Kidney (tissue), 14 donors: ENCODE results near the gene GRPEL2. TPM values are rescaled to one million over a fixed set of nuclear protein-coding genes. Genes with fewer than 3 reads are reported as not detected.

Source experiments
- DNase-seq, 5 donors: peaks; one replicate each; pipeline ENCODE4 v3.0.0-alpha.2; 2013 to 2020
- FAIRE-seq: peaks from 2 replicates; lab custom pipeline; 2012; peaks lifted over from hg19 to GRCh38; lab: Jason Lieb, UNC
- H3K27ac ChIP-seq, 2 donors: one replicate each; pipeline ENCODE4 v1.7.0; 2013; ENCODE audit warnings: low read depth in 2 of 2, low read length in 2 of 2, inconsistent platforms in 1 of 2
- H3K27me3 ChIP-seq: one replicate; pipeline ENCODE4 v1.7.1; 2013; ENCODE audit warnings: low read length, inconsistent platforms; ENCODE audit not compliant: control insufficient read depth, insufficient read depth
- H3K36me3 ChIP-seq, 3 donors: one replicate each; pipeline versions ENCODE4 v1.7.0 to v1.7.1; 2013; ENCODE audit warnings: low read length in 3 of 3, control low read depth in 1 of 3, inconsistent platforms in 1 of 3; ENCODE audit not compliant: insufficient read depth in 3 of 3, control insufficient read depth in 2 of 3
- H3K4me1 ChIP-seq, 3 donors: one replicate each; pipeline versions ENCODE4 v1.7.0 to v1.7.1; 2013; ENCODE audit warnings: low read length in 3 of 3, inconsistent platforms in 1 of 3, low read depth in 1 of 3; ENCODE audit not compliant: control insufficient read depth in 2 of 3, insufficient read depth in 2 of 3
- H3K4me3 ChIP-seq, 3 donors: one replicate each; pipeline versions ENCODE4 v1.7.0 to v1.8.1; 2013; ENCODE audit warnings: low read length in 3 of 3, control low read depth in 1 of 3, inconsistent platforms in 1 of 3
- H3K9ac ChIP-seq, 3 donors: one replicate each; pipeline versions ENCODE4 v1.7.0 to v1.7.1; 2013; ENCODE audit warnings: low read length in 3 of 3, control low read depth in 1 of 3, inconsistent platforms in 1 of 3
- H3K9me3 ChIP-seq, 3 donors: one replicate each; pipeline versions ENCODE4 v1.7.0 to v1.7.1; 2013; ENCODE audit warnings: low read length in 3 of 3, control low read depth in 1 of 3, inconsistent platforms in 1 of 3; ENCODE audit not compliant: control insufficient read depth in 2 of 3, insufficient read depth in 1 of 3
- intact Hi-C: fragments of 100-400 bp; cut with DNase I; formaldehyde crosslinking; loops from one replicate; pipeline ENCODE4 v1.11.1; 2022
- polyA plus RNA-seq: library from polyadenylated mRNA; stranded (reverse); fragments of 350-450 nt; fragmentation: Illumina TruSeq; extraction: RNeasy Lipid Tissue Mini Kit (QIAGEN cat#74804); gene quantifications from one replicate; pipeline ENCODE4 v1.2.3, GENCODE V29; 2014; ENCODE audit warnings: low read depth, low replicate concordance; ENCODE audit not compliant: insufficient read depth
- total RNA-seq: library from RNA; stranded (reverse); fragmentation: NEBNext Ultra II Directional; extraction: Animal tissue kit (Norgen Biotek cat#: 25700); gene quantifications from one replicate; pipeline ENCODE4 v1.2.1, GENCODE V29; 2021
- TF ChIP-seq, protein P1 (sequence below): IDR thresholded peaks from 3 replicates; pipeline ENCODE4 v1.5.1; 2012; ENCODE audit warnings: mild to moderate bottlenecking, moderate library complexity, borderline replicate concordance; ENCODE audit not compliant: insufficient read depth; ENCODE audit errors: extremely low read depth
- donor health status: control.
- donor health status: control.
- donor health status: control.
- donor health status: control.
- donor health status: control.
- donor health status: DM: yes; HTN: yes; CAD: no.
- donor health status: Normal renal cell carcinoma (clear cell type).

Gene GRPEL2
- total and polyA plus RNA-seq, 2 donors from 2014 or later = 7.6 to 16.9 TPM

DNA sequence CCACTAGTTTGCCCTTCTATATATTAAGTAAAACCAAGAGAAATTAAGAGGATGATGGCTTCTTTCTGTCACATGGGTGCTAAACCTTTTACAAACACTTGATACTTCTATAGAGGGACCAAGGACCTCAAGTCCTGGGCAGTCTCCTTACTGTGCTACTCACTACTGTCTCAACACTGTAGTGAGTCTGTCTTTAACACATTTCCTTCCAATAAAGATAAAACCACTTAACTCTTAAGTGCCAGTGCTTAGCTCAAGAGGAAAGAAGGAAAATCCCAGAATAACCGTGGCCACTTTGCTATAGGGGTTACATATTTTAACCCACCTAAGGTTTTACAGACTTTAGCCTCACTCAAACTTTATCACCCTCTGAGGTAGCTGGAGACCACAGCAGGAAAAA lies 4.4 kb upstream of the GRPEL2 start:
- intact Hi-C loops = no loop called here
- H3K36me3 ChIP-seq = no peaks in the 10 kb centered on the region
- H3K27ac ChIP-seq = no peak overlapping the region
- H3K4me3 ChIP-seq = no peak overlapping the region
- H3K9me3 ChIP-seq = no peaks in the 10 kb centered on the region
- no peak for FAIRE-seq
- TF ChIP-seq, protein P1, sequence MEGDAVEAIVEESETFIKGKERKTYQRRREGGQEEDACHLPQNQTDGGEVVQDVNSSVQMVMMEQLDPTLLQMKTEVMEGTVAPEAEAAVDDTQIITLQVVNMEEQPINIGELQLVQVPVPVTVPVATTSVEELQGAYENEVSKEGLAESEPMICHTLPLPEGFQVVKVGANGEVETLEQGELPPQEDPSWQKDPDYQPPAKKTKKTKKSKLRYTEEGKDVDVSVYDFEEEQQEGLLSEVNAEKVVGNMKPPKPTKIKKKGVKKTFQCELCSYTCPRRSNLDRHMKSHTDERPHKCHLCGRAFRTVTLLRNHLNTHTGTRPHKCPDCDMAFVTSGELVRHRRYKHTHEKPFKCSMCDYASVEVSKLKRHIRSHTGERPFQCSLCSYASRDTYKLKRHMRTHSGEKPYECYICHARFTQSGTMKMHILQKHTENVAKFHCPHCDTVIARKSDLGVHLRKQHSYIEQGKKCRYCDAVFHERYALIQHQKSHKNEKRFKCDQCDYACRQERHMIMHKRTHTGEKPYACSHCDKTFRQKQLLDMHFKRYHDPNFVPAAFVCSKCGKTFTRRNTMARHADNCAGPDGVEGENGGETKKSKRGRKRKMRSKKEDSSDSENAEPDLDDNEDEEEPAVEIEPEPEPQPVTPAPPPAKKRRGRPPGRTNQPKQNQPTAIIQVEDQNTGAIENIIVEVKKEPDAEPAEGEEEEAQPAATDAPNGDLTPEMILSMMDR = no peak
- no peak for DNase-seq
- peaks cover 0 to 2% (median 0%) of the 10 kb centered on the region in 3 donors for H3K4me1 ChIP-seq
- H3K9ac ChIP-seq = no peak overlapping the region
- no peaks in the 10 kb centered on the region for H3K27me3 ChIP-seq

DNA sequence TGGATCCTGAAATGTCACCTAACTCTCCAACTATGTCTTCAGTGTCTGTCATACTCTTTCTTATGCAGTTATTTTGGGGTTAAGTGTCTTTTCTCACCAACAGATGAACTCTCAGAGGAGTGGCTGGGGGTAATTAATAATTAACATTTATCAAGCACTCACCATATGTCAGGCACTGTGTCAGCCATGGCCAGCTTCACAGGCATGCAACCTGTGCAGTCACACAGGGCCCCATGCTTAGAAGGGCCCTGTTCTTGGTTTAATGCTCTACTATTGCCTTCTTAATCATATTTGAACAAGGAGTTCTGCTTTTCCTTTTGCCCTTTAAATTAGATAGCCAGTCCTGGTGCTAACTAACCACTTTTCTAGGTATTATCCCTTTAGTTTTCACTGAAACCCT lies 3.4 kb upstream of the GRPEL2 start:
- H3K27ac ChIP-seq = no peak overlapping the region
- H3K4me3 ChIP-seq = no peak overlapping the region
- no peaks in the 10 kb centered on the region for H3K27me3 ChIP-seq
- no peak overlapping the region for H3K9ac ChIP-seq
- intact Hi-C loops = no loop called here
- H3K36me3 ChIP-seq = no peaks in the 10 kb centered on the region
- no peaks in the 10 kb centered on the region for H3K9me3 ChIP-seq
- FAIRE-seq = no peak
- no peak for DNase-seq
- peaks cover 0 to 5% (median 0%) of the 10 kb centered on the region in 3 donors for H3K4me1 ChIP-seq
- TF ChIP-seq, protein P1 = no peak

DNA sequence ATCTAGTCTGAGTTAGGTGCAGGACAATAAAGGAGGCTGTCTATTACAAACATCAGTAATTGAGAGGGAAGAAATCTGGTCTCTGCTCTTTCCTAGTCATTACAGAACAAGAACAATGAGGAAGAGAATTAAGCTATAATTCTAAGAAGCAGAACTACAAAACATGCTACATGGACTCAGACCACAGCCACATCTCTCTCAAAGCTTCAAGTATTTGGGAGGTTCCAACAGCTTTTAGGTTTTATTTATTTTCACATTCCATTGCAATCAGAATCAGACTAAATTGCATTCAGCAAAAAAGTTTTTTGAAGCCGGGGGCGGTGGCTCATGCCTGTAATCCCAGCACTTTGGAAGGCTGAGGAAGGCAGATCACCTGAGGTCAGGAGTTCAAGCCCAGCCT lies 1.1 kb upstream of the GRPEL2 start:
- FAIRE-seq (no peak), DNase-seq (no peak)
- no peaks in the 10 kb centered on the region for H3K27me3 ChIP-seq
- intact Hi-C loops = no loop called here
- TF ChIP-seq, protein P1 = no peak
- H3K4me3 ChIP-seq = no peak overlapping the region
- no peak overlapping the region for H3K27ac ChIP-seq
- no peak overlapping the region for H3K9ac ChIP-seq
- peaks cover 0 to 9% (median 3%) of the 10 kb centered on the region in 3 donors for H3K36me3 ChIP-seq
- H3K4me1 ChIP-seq = peaks cover 0 to 5% (median 0%) of the 10 kb centered on the region in 3 donors
- no peaks in the 10 kb centered on the region for H3K9me3 ChIP-seq

DNA sequence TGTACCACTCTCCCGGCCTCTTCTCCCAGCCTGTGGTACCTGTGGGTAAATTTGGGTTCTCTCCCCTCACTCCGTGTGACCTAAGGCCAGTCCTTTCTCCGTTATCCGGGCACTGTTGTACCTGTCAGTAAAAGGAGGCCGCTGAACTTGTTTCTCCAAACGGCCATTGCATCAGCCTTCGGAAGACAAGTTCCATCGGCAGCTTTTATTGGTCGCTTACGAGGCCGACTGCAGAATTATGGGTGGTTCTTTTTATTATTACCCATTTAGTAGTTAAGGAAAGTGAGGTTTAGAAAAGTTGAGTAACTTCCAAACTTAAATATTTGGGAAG lies 558 bp downstream of the GRPEL2 start:
- H3K27ac ChIP-seq = peak overlapping the region; percentile 49 to 59
- no peaks in the 10 kb centered on the region for H3K9me3 ChIP-seq
- H3K4me3 ChIP-seq = peak overlapping the region; percentile 87 to 98 (median 98)
- intact Hi-C loops = no loop called here
- peak overlapping the region; percentile 78 to 87 (median 84) for H3K9ac ChIP-seq
- peaks cover 0 to 5% (median 0%) of the 10 kb centered on the region in 3 donors for H3K4me1 ChIP-seq
- TF ChIP-seq, protein P1 = no peak
- H3K27me3 ChIP-seq = no peaks in the 10 kb centered on the region
- DNase-seq (peak in 1 of 5 donors; percentile 42), FAIRE-seq (no peak)
- H3K36me3 ChIP-seq = peaks cover 4 to 26% (median 12%) of the 10 kb centered on the region in 3 donors
